ENCODE results near the gene RPL22.

RPL22 gene

GRCh38 chr1:6174621-6175410, 24.6 kb downstream of the RPL22 start:
- DNase-seq (ENCODE audit: low read depth in 2 of 2) = no peak

GRCh38 chr1:6172549-6172948, 26.8 kb downstream of the RPL22 start:
- DNase-seq (ENCODE audit: low read depth in 2 of 2) = no peak

GRCh38 chr1:6171548-6172124, 27.8 kb downstream of the RPL22 start:
- DNase-seq (ENCODE audit: low read depth in 2 of 2) = no peak

GRCh38 chr1:6170742-6171201, 28.6 kb downstream of the RPL22 start:
- DNase-seq (ENCODE audit: low read depth in 2 of 2) = no peak

GRCh38 chr1:6170116-6170741, 29.2 kb downstream of the RPL22 start:
- no peak for DNase-seq (ENCODE audit: low read depth in 2 of 2)

GRCh38 chr1:6168947-6169586, 30.3 kb downstream of the RPL22 start:
- DNase-seq (ENCODE audit: low read depth in 2 of 2) = no peak

GRCh38 chr1:6167391-6168303, 31.7 kb downstream of the RPL22 start:
- no peak for DNase-seq (ENCODE audit: low read depth in 2 of 2)

GRCh38 chr1:6166655-6167390, 32.6 kb downstream of the RPL22 start:
- no peak for DNase-seq (ENCODE audit: low read depth in 2 of 2)

GRCh38 chr1:6166221-6166620, 33.2 kb downstream of the RPL22 start:
- no peak for DNase-seq (ENCODE audit: low read depth in 2 of 2)

GRCh38 chr1:6165441-6165985, 33.9 kb downstream of the RPL22 start:
- DNase-seq (ENCODE audit: low read depth in 2 of 2) = no peak

GRCh38 chr1:6165027-6165426, 34.4 kb downstream of the RPL22 start:
- no peak for DNase-seq (ENCODE audit: low read depth in 2 of 2)

GRCh38 chr1:6163973-6164617, 35.3 kb downstream of the RPL22 start:
- no peak for DNase-seq (ENCODE audit: low read depth in 2 of 2)

GRCh38 chr1:6163191-6163972, 36.0 kb downstream of the RPL22 start:
- no peak for DNase-seq (ENCODE audit: low read depth in 2 of 2)

- DNase-seq (ENCODE audit: low read depth in 2 of 2) = no peak
Observed at GRCh38 chr1:6162773-6163172, 36.6 kb downstream of the RPL22 start.

- DNase-seq (ENCODE audit: low read depth in 2 of 2) = no peak
Observed at GRCh38 chr1:6162341-6162740, 37.1 kb downstream of the RPL22 start.

- no peak for DNase-seq (ENCODE audit: low read depth in 2 of 2)
Observed at GRCh38 chr1:6158181-6158580, 41.2 kb downstream of the RPL22 start.

GRCh38 chr1:6157528-6158174, 41.7 kb downstream of the RPL22 start:
- DNase-seq (ENCODE audit: low read depth in 2 of 2) = peak; percentile 11 to 41

- DNase-seq (ENCODE audit: low read depth in 2 of 2) = no peak
Observed at GRCh38 chr1:6157132-6157527, 42.3 kb downstream of the RPL22 start.
